ENCODE results near the gene DPYD.

DPYD gene

DNA sequence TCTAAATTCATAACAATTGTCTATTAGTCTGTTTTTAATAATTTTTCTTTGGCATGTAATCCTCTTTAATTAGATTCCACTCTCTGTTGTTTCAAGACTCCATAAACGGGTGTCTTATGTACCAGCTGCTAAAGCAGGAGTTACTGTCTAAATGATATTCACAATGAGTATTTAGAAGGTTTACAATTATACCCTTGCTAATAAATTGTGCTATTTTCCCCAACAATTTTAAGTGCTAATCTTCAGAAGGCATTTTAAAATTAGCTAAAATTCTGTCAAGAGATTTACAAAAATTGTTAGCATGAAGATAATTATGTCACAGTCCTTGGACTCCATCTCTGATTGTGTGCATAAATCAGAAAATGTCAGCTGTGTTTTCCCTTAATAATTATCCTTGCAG is 83.7 kb downstream of the DPYD start:
- no peak for DNase-seq (ENCODE audit: low read depth)

DNA sequence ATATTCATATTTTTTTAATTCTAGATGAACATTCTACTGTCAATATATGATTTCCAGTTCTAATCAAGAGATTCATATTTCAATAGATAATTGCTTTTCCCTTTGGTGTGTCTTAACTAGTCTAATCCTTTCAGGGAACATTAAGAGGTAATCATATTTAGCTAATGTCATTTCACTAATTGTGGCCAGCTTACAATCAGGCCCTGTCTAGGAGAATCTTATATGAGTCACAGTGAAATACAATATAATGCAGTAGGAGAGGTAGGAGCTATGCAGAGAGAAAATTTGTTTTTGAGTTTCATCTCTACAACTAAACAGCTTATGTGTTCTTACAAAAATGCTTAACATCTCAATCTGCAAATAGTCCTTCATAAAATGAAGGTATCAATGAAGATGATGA is 85.9 kb downstream of the DPYD start:
- DNase-seq (ENCODE audit: low read depth) = no peak

DNA sequence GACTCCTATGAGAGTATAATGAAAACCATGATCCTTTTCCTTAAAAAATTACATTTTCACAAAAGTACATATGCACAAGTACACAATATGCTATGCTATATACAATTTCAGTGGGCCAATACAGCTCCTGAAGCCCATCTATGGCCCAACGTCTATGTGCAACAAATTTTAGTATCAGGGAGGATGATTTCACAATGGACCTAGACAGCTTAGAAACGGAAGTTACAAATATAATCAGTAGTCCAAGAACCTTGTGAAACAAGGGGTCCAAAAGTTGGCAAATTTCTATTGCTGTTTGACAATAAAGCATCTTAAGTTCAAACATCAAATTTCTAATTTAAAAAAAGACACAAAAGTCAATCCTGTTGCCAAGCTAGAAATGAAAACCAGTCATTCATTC is 87.0 kb downstream of the DPYD start:
- no peak for DNase-seq (ENCODE audit: low read depth)

GRCh38 chr1:97832481-97832880 is 88.4 kb downstream of the DPYD start:
- DNase-seq (ENCODE audit: low read depth) = no peak

- no peak for DNase-seq (ENCODE audit: low read depth)
Measured at GRCh38 chr1:97827887-97828286, 92.9 kb downstream of the DPYD start.

DNA sequence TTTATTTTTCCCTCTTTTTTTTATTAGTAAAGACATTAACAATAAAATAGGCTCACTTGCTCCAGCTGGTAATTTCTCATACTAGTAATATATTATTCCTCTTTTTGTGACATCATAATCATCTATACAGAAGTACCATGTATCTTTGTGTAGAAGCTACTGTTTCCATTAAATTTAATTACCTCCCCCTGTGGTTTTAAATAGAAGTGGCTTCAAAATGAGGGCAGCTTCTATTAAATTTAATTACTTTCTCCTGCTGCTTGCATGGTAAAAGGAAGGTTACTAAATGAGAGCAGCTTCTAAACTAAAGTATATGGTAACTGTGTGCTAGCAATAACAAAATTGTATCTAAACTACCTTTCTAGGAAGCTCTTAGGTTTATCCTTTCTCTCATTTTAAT is 94.0 kb downstream of the DPYD start:
- no peak for DNase-seq (ENCODE audit: low read depth)

DNA sequence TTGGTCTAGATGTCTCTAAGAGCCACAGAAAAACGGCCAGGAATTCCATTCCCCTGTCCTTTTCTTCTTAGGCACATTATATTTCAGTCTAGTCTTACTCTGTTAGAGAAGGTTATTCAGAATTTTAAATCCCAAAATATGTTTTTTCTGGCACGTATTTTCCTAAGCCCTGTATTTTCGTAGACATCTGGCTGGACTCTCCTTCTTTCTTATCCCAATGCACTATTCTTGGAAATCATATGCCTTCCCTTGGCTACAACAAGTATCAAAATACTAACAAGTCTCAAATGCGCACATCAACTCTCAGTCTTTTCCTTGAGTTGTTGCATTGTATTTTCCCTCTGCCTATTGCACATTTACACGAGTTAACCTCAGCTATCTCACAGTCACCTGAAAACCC is 96.2 kb downstream of the DPYD start:
- no peak for DNase-seq (ENCODE audit: low read depth)

- no peak for DNase-seq (ENCODE audit: low read depth)
Measured at GRCh38 chr1:97824200-97824599, 96.6 kb downstream of the DPYD start.

DNA sequence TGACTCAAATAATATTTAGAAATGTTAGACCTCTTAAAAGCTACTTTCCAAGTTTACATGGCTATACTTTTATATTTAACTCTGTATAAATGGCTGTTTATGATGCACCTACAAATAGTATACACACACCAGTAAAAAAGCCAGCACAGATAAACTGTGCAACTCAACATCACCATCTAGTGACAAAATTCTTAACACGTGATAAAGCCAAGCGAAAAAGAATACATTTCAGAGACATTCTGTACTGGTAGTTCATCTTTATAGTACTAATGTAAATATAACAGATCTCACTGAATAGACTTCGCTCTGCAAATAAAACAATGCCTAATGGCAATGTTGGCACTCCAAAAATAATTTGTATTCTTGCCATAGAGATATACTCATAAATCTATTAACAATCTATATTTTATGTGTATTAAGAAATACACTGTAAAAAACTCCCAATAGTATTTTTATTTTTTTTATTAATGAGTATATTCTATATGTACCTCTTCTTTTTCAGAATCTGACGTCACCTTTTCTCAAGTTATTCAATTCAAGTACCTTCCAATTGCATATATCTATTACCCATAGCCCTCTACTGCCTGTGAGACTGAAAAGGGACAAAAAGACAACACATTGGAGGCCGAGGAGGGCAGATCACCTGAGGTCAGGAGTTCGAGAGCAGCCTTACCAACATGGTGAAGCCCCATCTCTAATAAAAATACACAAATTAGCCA is 100.2 kb downstream of the DPYD start:
- DNase-seq (ENCODE audit: low read depth) = no peak

GRCh38 chr1:97816927-97817326 is 103.9 kb downstream of the DPYD start:
- DNase-seq (ENCODE audit: low read depth) = no peak

DNA sequence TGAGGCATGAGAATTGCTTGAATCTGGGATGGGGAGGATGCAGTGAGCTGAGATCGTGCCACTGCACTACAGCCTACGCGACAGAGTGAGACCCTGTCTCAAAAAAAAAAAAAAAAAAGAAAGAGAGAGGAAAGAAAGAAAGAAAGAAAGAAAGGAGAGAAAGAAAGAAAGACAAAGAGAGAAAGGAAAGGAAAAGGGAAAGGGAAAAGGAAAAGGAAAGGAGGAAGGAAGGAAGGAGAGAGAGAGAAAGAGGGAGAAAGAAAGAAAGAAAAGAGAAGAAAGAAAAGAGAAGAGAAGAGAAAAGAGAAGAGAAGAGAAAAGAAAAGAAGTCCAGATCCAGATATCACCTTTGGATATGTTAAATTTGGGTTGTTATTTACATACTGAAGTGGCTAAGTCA is 106.0 kb downstream of the DPYD start:
- no peak for DNase-seq (ENCODE audit: low read depth)

DNA sequence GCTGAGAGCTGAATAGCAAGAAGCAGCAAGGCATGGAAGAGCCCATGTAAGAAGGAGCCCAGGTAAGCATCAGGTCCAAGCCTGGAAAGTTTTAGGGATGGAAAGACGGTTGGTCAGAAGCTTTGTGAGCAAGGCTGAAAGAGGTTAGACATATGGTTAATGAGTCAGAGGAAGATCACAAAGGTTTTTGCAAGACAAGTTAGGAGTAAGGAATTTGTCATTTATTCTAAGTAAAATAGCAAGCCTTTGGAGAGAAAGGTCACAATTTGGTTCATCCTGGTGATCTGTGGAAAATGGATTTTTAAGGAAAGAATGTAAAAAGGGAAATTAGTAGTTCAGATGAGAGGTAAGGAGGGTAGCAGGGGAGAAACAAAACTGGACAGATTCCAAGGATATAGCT is 106.7 kb downstream of the DPYD start:
- DNase-seq (ENCODE audit: low read depth) = no peak

GRCh38 chr1:97812076-97812475 is 108.8 kb downstream of the DPYD start:
- DNase-seq (ENCODE audit: low read depth) = no peak

- DNase-seq (ENCODE audit: low read depth) = no peak
Measured at GRCh38 chr1:97806996-97807520, 113.8 kb downstream of the DPYD start.

- DNase-seq (ENCODE audit: low read depth) = no peak
Measured at GRCh38 chr1:97806326-97806725, 114.5 kb downstream of the DPYD start.

DNA sequence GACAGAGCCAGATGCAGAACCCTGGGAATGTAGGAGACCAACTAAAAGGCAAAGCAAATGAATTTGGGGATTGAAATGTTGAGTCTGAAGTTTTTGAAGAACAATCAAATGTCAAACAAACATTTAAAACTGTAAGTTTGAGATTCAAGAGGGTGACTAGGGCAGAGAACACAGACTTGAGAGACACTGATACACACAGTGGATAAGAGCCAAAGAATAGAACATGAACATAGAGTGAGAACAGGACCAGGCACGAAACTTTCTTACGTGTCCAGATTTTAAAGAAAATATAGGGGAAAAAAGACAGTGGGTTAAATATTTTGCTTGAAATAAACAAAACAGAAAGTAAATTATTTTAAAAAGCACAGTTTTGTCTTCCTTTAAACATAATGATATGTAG is 115.7 kb downstream of the DPYD start:
- no peak for DNase-seq (ENCODE audit: low read depth)

GRCh38 chr1:97803026-97803425 is 117.8 kb downstream of the DPYD start:
- no peak for DNase-seq (ENCODE audit: low read depth)

DNA sequence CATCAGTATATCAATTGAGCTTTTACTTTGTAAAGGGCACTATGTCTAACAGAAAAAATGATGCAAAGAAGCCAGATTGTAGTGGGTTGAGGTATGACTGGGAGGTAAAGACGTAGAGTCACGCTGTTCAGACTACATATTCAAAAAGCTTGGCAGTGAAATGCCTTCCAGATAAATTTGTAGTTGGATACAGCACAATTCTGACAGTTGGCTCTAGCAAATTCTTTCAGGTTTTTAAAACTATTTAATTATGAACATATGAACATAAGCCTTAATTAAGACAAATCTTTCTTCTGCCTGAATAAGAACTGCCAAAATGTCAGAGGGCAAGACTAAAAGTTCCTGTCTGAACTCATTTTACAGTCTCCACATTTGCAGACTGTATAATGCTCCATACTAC is 118.8 kb downstream of the DPYD start:
- no peak for DNase-seq (ENCODE audit: low read depth)

DNA sequence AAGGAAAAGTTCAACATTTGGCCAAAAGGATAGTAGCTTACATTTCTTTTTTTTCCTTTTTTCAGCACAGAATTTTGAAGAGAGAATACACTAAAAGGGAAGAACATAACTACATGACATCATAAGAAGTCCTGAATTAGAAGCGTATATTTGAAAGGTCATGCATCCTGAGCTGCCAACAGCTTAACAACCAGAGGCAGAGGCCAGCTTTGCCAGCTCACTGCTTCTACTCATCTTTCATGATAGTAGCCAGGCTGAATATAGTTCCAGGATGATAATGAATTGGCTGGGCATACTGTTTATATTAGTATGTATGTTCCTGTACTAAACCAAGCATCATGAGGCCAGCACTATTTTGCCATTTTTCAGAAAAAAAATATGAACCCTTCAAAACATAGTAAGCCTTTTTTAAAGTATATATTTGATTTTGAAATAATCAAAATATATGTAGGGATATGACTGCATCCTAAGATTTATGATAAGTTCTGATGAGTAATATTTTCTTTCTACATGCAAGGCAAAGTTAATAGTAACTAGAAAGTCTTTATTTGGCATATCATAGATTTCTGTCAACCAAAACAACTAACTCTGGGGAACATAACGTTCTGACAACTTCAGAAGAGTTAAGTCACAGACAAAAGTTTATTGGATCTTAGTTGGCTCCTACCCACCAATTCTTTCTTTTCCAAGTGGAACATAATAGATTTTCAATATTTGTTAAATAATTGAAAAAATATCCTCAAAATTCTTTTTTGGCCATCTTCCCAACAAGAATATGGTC is 123.2 kb downstream of the DPYD start:
- no peak for DNase-seq (ENCODE audit: low read depth)

DNA sequence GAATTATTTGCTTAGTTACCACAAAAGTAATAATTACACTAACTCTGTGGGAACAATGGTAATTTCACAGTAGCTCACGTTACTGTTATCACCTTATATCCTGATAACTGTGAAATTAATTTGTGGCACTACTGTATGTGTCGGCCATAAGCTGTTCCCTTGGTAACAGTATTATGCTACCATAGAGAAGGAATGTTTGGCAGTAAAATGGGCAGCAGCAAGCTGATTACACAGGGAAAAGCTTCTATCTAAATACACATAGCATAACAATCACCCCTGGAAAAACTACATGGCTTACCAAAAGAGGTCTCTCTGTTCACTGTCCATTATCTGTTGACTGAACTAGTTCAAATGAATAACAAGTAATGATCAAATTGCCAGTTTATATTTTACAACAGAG is 124.1 kb downstream of the DPYD start:
- DNase-seq (ENCODE audit: low read depth) = no peak

- no peak for DNase-seq (ENCODE audit: low read depth)
Measured at GRCh38 chr1:97792655-97793054, 128.2 kb downstream of the DPYD start.

DNA sequence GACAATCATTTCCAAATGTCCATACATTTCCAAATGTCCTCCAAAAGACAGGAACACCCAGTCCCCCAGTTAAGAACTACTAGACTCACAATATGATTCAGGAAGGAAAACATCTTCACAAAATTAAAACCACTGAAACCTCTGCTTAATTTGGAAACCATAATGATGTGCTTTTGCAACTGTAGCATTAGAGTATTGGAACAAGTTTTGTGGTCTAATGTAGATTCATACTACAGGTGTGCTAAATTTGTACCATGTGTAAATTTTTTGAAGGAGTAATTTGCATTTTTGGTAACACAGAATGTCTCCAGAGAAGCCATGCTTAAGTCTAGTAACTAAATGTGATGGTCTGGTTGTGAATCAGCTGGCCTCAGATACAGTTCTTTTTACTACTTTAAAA is 129.6 kb downstream of the DPYD start:
- DNase-seq (ENCODE audit: low read depth) = no peak

DNA sequence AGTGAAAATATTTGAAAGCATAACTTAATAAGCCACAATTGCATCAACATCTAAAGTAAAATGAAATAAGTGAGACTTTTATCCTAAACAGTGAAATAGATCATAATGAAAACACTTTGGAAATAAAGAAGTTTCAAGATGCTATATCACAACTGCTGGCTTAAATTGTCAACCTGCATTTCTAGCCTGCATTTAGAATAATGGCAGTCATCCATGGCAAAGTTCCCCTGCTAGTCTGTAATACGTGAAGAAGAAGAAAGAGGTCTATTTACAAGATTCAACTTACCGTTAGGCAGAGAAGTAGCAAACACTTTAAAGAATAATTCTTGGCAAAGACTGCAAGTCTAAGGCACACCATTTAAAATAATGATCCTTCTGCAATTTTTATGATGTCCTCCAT is 133.6 kb downstream of the DPYD start:
- no peak for DNase-seq (ENCODE audit: low read depth)

- DNase-seq (ENCODE audit: low read depth) = no peak
Measured at GRCh38 chr1:97784661-97785060, 136.2 kb downstream of the DPYD start.
